GM19023 (cell line): ENCODE data around the gene MRPL24.
"Not testable (repeated sequence)": the region's sequence is repeated elsewhere in the genome, so short reads cannot be mapped to it uniquely, and the experiment has no call there.

Experiments used
- ATAC-seq: cut with Tn5 transposase; IDR thresholded peaks from one replicate; pipeline ENCODE4 v1.9.1; 2021; ENCODE audit warnings: mild to moderate bottlenecking, moderate library complexity; ENCODE audit not compliant: unreplicated experiment

MRPL24 gene

DNA sequence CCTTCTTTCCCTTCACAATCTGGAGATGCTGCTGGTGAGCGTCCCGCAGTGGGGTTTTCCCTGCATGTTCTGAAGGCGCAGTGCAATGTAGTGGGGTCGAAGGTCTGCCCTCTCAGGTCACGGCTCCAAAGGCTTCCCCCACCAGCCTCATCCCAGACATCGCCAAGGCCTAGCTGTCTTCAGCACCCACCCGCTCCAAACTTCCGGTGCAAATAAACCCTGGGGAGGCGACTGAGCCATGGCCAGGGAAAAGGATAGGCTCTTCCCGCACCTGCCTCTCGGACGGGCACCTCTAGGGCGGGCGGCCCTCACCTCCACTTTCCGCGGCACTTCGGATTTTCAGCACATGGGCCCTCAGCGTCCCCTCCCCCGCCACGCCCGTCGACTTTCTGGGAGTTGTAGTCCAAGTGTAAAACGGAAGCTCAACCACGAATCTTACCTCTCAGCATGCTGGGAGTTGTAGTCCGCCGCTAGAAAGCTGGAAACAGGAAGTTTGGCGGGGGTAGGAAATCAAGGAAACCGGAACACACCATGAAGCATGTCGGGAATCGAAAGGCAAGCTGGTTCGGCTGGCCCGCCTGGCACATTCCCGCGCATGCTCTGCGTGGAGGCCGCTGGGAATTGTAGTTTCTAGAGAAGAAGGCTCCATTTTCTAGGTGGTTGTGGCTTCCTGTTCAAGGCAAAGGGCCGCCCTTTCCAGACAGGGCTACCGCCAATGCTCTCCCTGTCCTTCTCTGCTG is at the start of gene MRPL24:
TSS of gene MRPL24 (minus strand) at position 348 of the 740 bp plus-strand sequence. CDS start 2,384 bp downstream, outside the sequence.
- peak; percentile 78 for ATAC-seq

DNA sequence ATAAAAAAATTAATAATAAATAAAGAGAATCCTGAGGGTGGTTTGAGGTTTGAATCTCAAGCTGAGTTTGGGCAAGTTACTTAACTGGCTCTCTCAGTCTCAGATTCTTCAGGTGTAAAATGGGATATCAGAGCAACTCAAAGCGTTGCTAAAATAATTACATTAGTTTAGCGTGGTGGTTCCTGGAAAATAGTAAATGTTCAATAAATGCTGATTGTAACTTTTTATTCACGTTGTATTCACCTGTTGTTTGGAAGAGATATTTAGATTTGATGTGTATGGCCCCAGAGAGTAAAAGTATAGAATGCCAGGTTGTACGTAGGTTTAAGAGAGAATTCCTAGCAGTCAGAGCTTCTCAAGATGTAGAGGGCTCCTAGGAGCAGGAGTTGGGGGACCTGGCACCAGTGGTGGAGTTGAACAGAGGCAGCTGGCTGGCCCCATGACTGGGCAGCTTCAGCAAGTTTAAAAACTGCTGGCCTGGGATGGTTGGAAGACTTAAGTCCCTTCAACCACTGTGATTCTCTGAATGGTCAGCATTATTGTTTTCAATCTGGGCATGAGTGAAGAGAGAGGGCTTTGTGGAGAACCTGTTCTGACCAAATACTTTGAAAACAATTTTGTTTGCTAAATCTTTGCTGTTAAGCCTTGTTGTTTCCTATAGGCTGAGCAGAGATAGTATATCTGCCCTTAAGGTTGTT is 48.9 kb upstream of the MRPL24 start:
- no peak for ATAC-seq

DNA sequence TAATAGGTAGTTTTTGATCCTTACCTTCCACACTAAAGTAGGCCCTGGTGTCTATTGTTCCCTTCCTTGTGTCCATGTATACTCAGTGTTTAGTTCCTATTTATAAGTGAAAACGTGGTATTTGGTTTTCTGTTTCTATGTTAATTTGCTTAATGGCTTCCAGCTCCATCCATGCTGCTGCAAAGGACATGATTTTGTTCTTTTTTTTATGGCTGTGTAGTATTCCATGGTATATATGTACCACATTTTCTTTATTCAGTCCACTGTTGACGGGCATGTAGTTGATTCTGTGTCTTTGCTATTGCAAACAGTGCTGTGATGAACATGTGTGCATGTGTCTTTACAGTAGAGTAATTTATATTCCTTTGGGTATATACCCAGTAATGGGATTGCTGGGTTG is 47.2 kb upstream of the MRPL24 start:
- no peak for ATAC-seq

DNA sequence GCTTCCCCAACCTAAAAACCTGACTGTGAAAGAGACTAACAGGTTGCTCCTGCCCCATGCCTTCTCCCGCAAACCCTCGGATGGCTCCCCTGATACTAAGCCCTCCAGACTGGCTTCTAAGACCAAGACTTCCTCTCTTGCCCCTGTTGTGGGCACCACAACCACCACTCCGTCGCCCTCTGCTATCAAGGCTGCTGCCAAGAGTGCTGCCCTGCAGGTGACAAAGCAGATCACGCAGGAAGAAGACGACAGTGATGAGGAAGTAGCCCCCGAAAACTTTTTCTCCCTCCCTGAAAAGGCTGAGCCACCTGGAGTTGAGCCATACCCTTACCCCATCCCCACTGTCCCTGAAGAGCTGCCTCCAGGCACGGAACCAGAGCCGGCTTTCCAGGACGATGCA is 45.8 kb upstream of the MRPL24 start:
- no peak for ATAC-seq

DNA sequence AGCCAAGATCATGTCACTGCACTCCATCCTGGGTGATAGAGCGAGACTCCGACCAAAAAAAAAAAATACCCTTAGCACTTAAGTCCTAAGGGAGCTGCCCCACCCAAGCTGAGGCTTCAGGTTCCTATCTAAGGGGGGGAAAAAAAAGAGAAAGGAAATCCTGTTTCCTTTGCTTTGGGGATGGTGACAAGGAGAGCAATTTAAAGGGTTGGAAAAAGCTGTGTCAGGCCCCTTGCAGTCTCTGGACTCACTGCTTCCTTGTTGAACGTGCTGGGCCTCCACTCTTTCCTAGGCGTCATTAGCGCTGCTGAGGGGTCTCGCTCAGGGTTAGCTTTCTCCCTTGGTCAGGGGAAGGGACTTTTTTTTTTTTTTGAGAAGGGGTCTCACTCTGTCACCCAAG is 44.6 kb upstream of the MRPL24 start:
- no peak for ATAC-seq

DNA sequence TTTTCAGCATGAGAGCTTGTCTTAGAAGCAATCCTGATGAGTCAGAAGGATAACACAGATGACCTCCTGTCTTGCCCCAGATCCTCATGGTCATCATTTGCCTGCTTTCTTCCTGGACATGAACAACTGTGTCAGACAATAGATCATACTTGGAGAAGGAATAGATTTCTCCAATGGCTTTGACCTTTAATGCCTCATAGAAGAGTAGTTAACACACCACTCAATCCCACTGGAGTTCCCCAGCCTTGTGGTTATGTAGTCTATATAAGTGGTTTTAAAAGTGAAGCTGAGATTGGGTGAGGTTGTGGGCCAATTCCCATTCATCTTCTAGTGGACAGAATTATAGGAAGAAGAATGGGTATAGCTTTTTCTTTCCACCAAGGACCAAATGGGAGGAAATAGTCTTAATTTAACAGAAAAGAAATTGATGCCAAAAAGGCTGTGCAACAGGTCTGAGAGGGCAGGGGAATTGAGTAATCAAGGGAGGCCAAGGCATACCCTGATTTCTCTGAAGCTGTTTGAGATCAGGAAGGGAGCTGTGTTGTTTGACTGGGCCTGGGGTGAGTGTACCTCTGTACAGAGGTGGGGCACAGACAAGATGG is 40.8 kb upstream of the MRPL24 start:
- ATAC-seq = no peak

DNA sequence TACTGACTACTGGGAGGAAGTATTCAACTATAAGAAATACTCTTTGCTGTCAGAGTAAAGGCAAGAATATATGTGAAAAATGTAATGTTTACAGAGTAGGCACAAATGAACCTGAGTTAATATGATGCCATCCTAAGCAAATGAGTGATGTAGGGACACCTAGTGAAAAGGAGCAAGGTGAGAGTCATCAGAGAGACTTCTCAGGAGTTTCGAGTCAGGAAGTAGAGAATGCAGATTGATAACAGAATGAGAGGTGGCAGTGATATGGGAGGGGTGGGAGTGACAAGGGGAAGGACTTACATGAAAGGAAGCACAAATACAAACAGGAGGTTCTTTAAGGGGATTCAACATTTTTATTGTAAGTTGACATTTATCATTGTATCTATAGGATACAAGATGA is 36.7 kb upstream of the MRPL24 start:
- no peak for ATAC-seq

DNA sequence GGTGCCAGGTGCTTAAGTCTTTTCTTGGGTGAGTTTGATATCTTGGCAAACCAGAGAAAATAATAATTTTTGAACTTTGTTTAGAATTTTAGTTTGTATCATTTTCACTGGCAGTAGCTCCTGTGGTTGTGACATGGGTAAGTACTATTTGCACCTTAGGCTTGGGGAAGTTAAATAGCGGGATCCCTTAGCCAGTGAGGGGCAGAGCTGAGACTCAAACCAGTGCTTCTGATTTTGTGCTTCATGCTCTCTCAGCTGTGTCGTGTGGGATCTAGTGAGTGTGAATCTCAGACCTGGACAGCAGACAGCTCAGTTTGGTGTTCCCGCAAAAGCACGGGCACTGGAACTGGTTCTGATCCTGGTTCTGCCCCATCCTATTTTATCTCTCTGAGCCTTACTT is 36.1 kb upstream of the MRPL24 start:
- ATAC-seq = no peak

DNA sequence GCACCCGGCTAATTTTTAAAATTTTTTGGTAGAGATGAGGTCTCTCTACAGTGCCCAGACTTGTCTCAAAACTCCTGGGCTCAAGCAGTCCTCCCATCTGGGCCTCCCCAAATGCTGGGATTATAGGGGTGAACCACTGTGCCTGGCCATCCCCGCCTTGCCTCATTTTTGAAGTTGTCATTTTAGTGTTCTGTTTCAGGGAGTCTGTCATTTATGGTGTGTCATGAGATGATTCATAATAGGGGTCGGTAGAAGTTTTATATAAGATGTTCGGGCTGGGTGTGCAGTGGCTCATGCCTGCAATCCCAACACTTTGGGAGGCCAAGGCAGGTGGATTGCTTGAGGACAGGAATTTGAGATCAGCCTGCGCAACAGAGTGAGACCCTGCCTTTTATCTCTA is 34.9 kb upstream of the MRPL24 start:
- ATAC-seq = no peak

DNA sequence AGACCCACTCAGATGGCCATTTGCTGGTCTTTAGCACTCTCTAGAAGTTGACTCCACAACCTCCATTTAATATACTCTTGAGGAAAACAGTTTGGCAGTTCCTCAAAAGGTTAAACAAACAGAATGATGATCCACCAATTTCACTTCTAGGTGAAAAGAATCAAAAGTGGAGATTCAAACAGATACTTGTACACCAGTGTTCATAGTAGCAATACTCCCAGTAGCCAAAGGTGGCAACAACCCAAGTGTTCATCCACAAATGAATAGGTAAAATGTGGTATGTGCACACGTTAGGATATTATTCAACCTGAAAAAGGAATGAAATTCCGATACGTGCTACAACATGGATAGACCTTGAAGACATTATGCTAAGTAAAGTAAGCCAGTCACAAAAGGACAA is 32.7 kb upstream of the MRPL24 start:
- ATAC-seq = no peak

DNA sequence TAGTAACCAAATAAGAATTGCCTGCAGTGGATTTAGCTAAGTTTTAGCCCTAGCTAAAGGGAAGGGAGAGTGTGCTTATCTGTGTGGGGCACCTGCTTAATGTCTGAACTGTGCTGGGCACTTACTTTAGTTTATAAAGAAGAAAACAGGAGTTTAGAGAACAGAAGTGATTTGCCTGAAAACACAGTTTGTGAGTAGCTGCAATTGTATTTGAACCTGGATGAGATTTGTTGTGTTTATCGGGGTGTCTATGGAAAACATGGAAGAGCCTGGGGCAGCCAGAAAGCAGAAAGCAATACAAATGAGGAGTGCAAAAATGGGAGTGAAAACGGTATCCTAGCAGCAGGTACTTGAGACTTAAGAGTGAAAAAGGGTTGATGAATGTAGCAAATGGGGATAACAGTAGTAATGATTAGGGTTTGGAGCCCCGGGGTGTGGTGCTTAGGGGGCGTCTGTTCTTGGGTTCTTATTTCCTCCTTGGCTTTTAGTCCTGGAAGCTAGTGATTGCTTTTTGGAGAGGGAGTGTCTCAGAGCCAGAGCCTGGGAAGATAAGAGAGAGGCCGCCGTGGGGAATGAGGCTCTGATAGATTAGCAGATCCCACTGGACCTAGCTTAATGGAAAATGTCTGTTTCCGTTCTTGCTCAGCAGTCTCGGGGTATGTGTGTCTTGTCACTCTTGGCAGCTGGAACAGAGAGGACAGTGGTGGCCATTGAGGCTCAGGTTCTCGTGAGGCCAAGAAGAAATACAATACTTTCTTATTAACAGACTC is 32.0 kb upstream of the MRPL24 start:
- no peak for ATAC-seq

DNA sequence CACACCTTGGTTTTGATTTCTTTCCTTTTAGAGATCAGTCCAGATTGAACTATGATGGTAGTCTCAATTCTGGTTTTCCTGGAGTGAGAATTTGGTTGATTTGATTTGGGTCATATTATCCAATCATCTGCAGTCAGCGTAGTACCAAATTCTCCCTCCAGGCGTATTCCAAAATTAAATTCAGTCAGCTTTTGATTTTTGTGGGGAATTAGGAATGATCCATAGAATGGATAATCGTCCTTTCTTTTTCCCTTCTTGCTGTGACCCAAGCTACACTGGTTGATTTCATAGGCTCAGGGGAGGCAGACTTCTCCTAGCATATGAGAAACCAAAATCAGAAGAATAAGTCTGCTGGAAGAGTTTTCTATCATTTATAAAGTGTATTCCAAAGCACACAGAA is 31.3 kb upstream of the MRPL24 start:
- ATAC-seq = no peak

DNA sequence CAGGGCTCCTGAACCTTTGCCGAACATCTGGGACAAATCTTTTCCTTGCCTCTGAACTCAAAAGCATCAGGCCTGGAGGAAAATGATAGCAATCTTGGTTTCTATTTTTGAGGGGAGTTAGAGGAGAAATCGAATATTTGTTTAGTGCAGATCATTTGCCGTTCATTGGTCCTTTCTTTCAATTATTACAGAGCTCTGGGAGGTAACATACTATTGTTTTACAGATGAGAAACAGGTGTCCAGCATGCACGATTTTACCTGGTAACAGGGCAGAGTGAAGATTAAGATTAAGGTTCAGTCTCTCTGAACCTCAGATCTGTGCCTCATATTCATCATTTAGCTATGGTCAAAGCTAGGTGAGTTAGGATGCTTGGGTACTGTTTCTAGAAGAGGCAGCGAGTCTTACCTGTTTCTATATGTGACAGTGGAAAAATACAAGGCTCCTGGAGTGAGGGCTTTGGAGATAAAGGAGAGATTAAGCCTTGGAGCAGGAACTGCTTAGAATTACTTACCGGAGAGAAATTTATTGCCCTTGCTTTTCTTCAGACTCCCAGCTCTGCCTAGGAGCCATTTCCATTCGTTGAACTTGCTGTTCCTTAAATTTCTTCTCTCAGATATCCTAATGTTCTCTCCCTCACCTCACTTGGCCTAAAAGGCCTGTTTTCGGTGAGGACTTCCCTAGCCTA is 27.9 kb upstream of the MRPL24 start:
- ATAC-seq = no peak

DNA sequence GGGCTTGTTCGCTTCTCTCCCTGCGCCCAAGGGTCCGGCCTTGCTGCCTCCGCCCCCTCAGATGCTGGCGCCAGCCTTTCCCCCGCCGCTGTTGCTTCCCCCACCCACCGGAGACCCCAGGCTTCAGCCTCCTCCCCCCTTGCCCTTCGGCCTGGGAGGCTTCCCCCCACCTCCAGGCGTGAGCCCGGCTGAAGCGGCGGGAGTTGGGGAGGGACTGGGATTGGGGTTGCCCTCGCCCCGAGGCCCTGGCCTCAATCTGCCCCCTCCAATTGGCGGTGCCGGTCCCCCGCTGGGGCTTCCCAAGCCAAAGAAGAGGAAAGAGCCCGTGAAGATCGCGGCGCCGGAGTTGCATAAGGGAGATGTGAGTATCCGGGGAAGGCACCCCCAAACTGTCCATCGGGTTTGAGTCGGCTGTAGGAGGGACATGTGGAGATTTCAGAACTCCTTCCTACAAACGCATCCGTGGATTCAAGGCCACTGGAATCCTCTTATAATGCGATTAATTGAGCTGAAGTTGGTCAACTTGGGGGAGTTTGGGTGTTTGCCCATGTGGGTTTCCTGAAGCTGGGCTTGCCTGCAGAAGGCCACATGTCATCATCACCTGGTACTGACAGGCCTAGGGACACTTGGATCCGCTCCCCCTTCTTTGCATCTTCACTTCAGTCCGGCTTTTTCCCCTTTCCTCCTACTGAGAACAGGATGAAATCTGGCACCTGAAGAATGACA is 27.2 kb upstream of the MRPL24 start:
- peak; percentile 5 for ATAC-seq

DNA sequence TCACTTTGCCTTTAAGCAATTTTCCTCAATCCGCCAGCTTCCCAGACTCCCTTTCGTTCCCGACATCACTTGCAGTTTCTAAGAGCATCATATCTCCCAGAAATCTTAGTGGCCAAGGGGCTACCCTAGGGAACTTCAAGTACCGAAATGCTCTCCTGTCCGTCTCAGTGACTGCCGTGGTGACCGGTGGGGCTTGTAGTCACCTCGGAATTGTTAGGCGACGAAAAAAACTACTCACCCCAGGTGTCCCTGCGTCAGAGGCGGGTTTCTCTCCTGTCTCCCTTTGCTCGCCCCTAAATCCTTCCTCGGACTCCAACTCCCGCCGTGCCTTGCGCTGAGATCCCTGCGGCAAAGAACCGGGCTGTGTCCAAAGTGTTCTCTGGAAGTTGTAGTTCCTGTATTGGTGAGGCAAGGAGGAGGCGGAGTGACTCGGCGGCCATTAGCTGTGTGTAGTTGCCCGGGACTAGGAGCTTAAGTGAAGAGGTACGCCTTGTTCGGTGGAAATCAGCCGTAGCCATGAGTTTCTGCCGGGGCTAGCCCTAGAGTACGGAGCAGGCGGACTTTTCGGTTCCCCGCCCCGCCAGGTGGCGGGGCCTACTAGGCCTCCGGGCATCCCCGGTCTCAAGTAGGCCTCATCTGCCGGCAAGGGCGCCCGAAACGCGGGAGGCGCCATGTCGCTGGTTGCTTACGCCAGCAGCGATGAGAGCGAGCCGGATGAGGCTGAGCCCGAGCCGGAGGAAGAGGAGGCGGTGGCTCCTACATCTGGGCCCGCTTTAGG is 26.4 kb upstream of the MRPL24 start, which contains the start of gene PRCC:
TSS of gene PRCC (plus strand) at position 435 of the 778 bp plus-strand sequence. CDS start at position 672, 237 bp downstream.
- peak; percentile 93 for ATAC-seq

DNA sequence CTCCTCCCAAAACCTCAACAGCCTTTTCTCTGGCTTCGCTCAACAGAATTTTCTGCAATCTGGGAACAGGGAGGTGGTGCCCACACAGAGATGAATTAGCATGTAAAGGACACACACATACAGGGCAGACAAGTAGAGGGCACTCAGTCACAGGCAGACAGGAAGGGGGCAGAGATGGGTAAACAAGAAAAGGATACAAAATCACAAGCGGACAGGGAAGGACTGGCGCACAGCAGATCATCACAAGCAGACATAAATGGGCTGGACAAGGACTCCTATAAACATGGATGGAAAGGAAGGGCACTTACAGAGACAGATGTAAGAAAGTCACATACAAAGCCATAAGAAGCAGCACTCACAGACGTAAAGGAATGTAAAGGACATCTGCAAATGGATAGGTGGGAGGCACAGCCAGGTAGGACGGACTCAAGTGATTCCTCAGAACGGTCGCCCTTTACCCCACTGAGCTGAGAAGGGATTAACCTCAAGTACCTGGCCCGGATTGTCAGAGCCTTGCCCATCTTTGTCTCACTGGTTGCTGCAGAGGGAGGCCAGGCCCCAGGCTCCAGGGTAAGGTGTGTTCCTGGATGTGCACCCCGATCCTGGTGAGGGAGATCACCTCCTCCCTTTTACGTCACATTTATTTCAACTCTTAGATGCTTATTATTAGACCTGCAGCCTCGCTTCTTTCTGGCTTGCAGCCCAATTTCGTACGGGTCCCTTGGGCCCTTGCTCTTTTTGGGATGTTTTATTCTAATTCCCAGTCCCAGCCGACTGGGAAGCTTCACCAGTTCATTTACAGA is 25.6 kb upstream of the MRPL24 start:
- ATAC-seq = peak; percentile 13

DNA sequence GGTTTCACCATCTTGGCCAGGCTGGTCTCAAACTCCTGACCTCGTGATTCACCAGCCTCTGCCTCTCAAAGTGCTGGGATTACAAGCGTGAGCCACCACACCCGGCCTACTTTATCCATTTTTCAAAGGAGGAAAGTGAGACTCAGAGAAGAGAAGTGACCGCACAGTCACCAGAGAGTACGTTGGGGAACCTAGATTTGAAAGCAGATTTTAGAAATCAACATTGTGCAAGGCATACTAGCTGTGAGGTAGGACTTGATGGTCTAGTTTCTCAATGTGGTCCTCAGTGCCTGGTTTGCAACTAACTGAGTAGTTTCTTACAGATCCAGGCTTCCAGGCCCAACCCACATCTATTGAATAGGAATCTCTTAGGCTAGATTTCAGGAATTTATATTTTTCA is 24.8 kb upstream of the MRPL24 start:
- ATAC-seq = no peak

DNA sequence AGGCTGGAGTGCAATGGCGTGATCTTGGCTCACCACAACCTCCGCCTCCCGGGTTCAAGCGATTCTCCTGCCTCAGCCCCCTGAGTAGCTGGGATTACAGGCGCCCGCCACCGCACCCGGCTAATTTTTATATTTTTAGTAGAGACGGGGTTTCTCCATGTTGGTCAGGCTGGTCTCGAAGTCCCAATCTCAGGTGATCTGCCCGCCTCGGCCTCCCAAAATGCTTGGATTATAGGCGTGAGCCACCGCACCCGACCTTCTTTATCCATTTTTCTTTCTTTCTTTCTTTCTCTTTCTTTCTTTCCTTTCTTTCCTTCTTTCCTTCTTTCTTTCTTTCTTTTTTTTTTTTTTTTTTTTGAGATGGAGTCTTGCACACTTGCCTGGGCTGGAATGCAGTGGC is 24.2 kb upstream of the MRPL24 start:
- not testable (repeated sequence) for ATAC-seq

DNA sequence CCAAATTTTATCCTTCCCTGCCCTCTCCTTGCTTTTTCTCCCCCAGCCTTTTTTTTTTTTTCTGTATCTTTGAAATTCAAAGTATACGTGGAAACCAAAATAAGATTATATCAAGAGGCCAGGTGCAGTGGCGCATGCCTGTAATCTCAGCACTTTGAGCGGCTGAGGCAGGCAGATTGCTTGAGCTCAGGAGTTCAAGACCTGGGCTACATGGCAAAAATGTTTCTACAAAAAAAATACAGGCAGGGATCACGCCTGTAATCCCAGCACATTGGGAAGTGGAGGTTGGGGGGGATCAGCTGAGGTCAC is 19.9 kb upstream of the MRPL24 start:
- no peak for ATAC-seq
